Loucy (cell line): ENCODE results near the gene MOSMO.
A peak's percentile ranks its signal among the peaks of the same experiment; 100 is the strongest.

Experiments used
- H2AFZ ChIP-seq: fragments of 200-600 bp; sonication (generic); 2 replicates; pipeline ENCODE4 v1.6.0; 2016; ENCODE audit warnings: antibody characterized with exemption, mild to moderate bottlenecking, low read length, moderate library complexity
- H3F3A ChIP-seq: fragments of 200-600 bp; 2 replicates; pipeline ENCODE4 v1.6.0; 2016; ENCODE audit warnings: antibody characterized with exemption, low read depth, mild to moderate bottlenecking
- H3K27me3 ChIP-seq: fragments of 200-600 bp; sonication (generic); 2 replicates; pipeline ENCODE4 v1.6.1; 2014; ENCODE audit warnings: low read length, mild to moderate bottlenecking; ENCODE audit not compliant: insufficient read depth, poor library complexity, severe bottlenecking
- H3K36me3 ChIP-seq: fragments of 200-600 bp; sonication (generic); 2 replicates; pipeline ENCODE4 v1.6.1; 2016; ENCODE audit warnings: low read length; ENCODE audit not compliant: insufficient read depth
- H3K4me1 ChIP-seq: fragments of 200-600 bp; sonication (generic); 2 replicates; pipeline ENCODE4 v1.5.1; 2014; ENCODE audit warnings: low read length, mild to moderate bottlenecking; ENCODE audit not compliant: insufficient read depth, poor library complexity, severe bottlenecking
- H3K4me2 ChIP-seq: fragments of 200-600 bp; sonication (generic); 2 replicates; pipeline ENCODE4 v1.6.0; 2014; ENCODE audit warnings: antibody characterized with exemption, low read length, low read depth, mild to moderate bottlenecking; ENCODE audit not compliant: poor library complexity, severe bottlenecking
- H3K4me3 ChIP-seq: fragments of 200-600 bp; sonication (generic); 2 replicates; pipeline ENCODE4 v1.5.1; 2014; ENCODE audit warnings: low read length, mild to moderate bottlenecking, mixed read lengths; ENCODE audit not compliant: poor library complexity, severe bottlenecking
- H3K79me2 ChIP-seq: fragments of 200-600 bp; sonication (generic); 2 replicates; pipeline ENCODE4 v1.6.1; 2014; ENCODE audit warnings: low read length; ENCODE audit not compliant: insufficient read depth
- H3K9ac ChIP-seq: fragments of 200-600 bp; sonication (generic); 2 replicates; pipeline ENCODE4 v1.6.0; 2014; ENCODE audit warnings: mild to moderate bottlenecking, low read depth, low read length, moderate library complexity; ENCODE audit not compliant: poor library complexity, severe bottlenecking
- H3K9me2 ChIP-seq: fragments of 200-600 bp; sonication (generic); replicated peaks from 2 replicates; pipeline ENCODE4 v1.6.1; 2016; ENCODE audit warnings: low read depth, low read length, mixed read lengths
- H3K9me3 ChIP-seq: fragments of 200-600 bp; sonication (generic); 2 replicates; pipeline ENCODE4 v1.6.1; 2014; ENCODE audit warnings: mild to moderate bottlenecking, antibody characterized with exemption, low read length, low read depth; ENCODE audit not compliant: insufficient read depth
- H4K20me1 ChIP-seq: fragments of 200-600 bp; sonication (generic); 2 replicates; pipeline ENCODE4 v1.6.0; 2014; ENCODE audit warnings: antibody characterized with exemption, low read length, mild to moderate bottlenecking; ENCODE audit not compliant: insufficient read depth, poor library complexity, severe bottlenecking
- CTCF ChIP-seq: fragments of 200-600 bp; sonication (generic); conservative IDR thresholded peaks from 2 replicates; pipeline ENCODE4 v1.5.1; 2014; ENCODE audit warnings: mild to moderate bottlenecking, antibody characterized with exemption, low read length
- EZH2phosphoT487 ChIP-seq: fragments of 200-600 bp; IDR thresholded peaks from 2 replicates; pipeline ENCODE4 v1.6.1; 2018; ENCODE audit warnings: antibody characterized with exemption, mild to moderate bottlenecking, moderate library complexity, borderline replicate concordance

MOSMO gene

GRCh38 chr16:22007159-22007508 lies 777 bp upstream of the MOSMO start:
- Histone ChIP-seq H3F3A (0 out of 2 replicates have a peak, but pooled peaks cover 3% of the 10 kb centered on the region), H4K20me1 (peaks cover 15% of the 10 kb centered on the region), H3K4me3 (peak overlapping the region; percentile 81), H3K36me3 (no peaks in the 10 kb centered on the region), H3K79me2 (peaks cover 25% of the 10 kb centered on the region), H3K9me3 (no peaks in the 10 kb centered on the region), H3K27me3 (no peaks in the 10 kb centered on the region), H3K4me2 (peak overlapping the region; percentile 80), H3K9me2 (no peaks in the 10 kb centered on the region), H2AFZ (peak overlapping the region; percentile 96), H3K4me1 (peaks cover 34% of the 10 kb centered on the region), H3K9ac (peak overlapping the region; percentile 49)
- TF ChIP-seq CTCF (no peak), EZH2phosphoT487 (no peak)

GRCh38 chr16:22008215-22009059 lies 526 bp downstream of the MOSMO start:
- peak overlapping the region; percentile 85 for H2AFZ ChIP-seq
- no peaks in the 10 kb centered on the region for H3K9me3 ChIP-seq
- H3K36me3 ChIP-seq = no peaks in the 10 kb centered on the region
- no peaks in the 10 kb centered on the region for H3K27me3 ChIP-seq
- peaks cover 19% of the 10 kb centered on the region for H4K20me1 ChIP-seq
- peaks cover 26% of the 10 kb centered on the region for H3K79me2 ChIP-seq
- no peaks in the 10 kb centered on the region for H3K9me2 ChIP-seq
- peak overlapping the region; percentile 92 for H3K4me3 ChIP-seq
- H3K4me1 ChIP-seq = peaks cover 41% of the 10 kb centered on the region
- 0 out of 2 replicates have a peak, but pooled peaks cover 3% of the 10 kb centered on the region for H3F3A ChIP-seq
- no peak for TF ChIP-seq CTCF
- TF ChIP-seq EZH2phosphoT487 = no peak
- peak overlapping the region; percentile 97 for H3K4me2 ChIP-seq
- peak overlapping the region; percentile 81 for H3K9ac ChIP-seq

GRCh38 chr16:22010902-22011301 lies 3.0 kb downstream of the MOSMO start:
- H3K9me3 ChIP-seq = no peaks in the 10 kb centered on the region
- H4K20me1 ChIP-seq = peaks cover 19% of the 10 kb centered on the region
- H3F3A ChIP-seq = 0 out of 2 replicates have a peak, but pooled peaks cover 3% of the 10 kb centered on the region
- H3K9ac ChIP-seq = no peak overlapping the region
- no peak overlapping the region for H2AFZ ChIP-seq
- TF ChIP-seq CTCF (no peak), EZH2phosphoT487 (no peak)
- no peaks in the 10 kb centered on the region for H3K36me3 ChIP-seq
- peaks cover 54% of the 10 kb centered on the region for H3K4me1 ChIP-seq
- H3K9me2 ChIP-seq = no peaks in the 10 kb centered on the region
- no peaks in the 10 kb centered on the region for H3K27me3 ChIP-seq
- H3K79me2 ChIP-seq = peaks cover 38% of the 10 kb centered on the region
- H3K4me2 ChIP-seq = peak overlapping the region; percentile 35
- H3K4me3 ChIP-seq = no peak overlapping the region
